GM18907 (cell line): ENCODE data around the gene ANKS1A.

Source experiments
- ATAC-seq: cut with Tn5 transposase; IDR thresholded peaks from one replicate; pipeline ENCODE4 v1.9.1; 2021; ENCODE audit warnings: mild to moderate bottlenecking, moderate library complexity; ENCODE audit not compliant: unreplicated experiment

The ANKS1A gene

GRCh38 chr6:35139924-35140638, 251.0 kb downstream of the ANKS1A start:
- ATAC-seq: no peak

GRCh38 chr6:35140639-35141006, 251.6 kb downstream of the ANKS1A start:
- no peak for ATAC-seq
